ENCODE measurements around the gene TIMM22.

Gene TIMM22

DNA sequence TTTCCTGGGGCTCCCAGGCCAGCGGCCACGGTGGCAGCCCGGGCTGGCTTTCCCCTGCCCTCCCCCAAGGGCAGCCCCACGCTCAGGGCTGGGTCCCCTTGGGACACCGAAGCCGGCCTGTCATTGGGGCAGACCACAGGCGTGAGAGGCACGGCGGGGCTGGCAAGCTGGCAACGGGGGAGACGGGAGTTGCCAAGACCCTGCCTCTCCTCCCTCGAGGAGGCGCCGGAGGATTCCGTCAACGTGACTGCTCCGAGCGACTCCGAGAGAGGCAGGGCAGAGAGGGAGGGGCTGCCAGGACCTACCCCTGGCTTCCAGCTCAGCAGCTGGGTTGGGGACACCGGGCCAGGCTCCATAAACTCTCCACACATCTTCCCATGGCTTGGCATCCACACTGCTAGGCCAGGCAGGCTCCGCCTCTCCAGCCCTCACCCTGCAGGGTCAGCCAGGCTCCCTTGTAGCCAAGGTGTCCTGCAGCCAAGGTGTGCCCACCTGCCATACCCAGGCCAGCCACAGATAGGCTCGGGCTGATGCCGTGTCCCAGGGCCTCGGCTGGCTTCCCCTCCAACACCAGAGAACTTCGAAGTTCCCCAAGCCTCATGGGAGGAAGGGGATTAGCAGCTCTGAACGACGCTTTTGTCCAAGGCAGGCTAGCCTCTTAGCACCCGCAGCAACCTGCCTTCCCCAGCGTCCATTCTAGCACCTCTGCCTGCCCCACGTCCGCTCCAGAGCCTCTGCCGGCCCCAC, 25.5 kb downstream of the TIMM22 start:
- peak; percentile 55 for DNase-seq (ENCODE audit: low spot score)

DNA sequence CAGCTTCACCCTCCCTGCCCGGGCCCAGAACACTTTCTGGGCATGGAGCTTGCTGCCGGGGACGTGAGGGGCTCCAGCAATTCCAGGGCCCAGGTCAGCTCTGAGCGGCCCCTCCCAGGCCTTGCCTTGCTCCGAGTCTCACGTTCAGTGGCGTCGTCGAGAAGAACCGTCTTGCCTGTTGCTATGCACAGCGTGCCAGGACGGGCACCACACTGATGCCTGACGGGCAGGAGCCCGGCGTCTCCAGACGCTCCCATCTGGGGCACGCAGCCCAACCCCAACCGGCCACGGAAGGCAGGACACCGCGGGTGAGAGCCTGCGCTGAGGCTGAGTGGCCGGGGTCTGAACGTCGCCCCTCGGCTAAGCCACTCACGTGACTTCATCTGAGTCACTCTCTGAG, 27.1 kb downstream of the TIMM22 start:
- no peak for DNase-seq (ENCODE audit: low spot score)

DNA sequence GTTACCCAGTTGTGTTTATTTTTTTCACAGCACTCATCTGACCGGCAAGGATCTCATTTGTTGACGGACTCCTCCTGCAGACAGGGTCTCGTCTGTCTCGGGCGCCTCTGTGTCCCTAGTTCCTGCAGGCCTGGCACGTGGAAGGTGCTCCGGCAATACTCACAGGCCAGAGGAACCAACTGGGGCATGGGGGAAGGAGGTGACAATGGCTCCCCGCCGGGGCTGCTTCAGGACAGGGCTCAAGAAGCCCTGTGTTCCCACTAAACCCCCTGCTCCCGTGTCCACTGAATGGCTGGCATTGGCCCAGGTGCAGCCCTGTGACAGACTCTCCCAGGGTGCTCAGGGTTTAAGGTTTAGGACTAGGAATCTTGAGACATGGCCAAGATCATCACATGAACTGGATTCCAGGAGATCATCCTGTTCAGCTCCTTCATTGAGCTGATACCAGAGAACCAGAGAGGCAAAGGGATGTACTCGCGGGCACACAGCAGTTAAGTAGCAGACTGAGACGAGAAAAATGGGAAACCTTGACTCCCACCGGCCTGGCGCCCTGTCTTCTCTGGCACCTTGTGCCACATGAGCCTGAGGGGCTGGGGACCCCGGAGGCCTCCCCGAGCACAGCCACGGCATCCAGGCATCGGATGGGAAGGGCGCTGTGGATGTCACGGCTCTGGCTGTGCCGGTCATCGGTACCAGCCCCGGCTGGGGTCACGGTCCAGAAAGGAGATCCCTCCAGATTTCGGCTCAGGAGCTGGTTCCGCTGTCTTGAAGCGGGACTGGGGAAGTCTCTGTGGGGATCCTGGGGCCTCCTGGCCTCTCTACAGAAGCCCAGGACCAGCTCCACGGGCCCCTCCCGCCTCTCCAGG, 29.0 kb downstream of the TIMM22 start:
- DNase-seq (ENCODE audit: low spot score): no peak

DNA sequence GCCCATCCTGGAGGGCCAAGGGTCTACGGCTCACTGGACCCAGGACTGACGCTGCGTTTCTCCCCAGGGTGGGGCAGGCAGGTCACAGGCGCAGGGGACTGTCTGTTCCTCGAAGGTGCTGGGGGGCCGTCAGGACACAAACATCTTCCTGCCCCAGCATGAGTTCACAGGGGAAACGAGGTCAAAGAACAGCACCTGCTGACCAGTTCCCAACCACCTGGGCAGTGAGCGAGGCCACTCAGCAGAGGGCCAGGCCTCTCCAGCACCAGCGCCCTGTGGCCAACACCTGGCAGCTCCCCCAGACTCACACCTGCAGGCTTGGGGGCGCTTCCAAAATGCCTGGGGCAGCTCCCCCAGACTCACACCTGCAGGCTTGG, 29.7 kb downstream of the TIMM22 start:
- DNase-seq (ENCODE audit: low spot score): no peak

DNA sequence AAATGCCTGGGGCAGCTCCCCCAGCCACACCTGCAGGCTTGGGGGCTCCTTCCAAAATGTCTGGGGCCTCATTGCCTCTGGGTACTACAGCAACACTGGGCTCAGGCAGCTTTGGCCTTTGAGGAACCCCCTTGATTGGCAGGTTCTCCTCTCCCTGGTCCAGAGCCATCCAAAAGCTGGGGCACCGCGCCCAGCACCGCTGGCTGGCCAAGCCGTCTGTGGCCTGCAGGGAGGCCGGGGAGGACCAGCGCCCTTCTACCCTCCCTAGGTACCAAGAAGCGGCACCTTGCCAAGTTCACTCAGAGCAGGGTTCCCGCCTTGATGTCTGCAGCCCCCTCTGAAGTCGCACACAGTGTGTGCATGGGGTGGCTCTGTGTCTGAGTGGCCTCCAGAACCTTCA, 30.1 kb downstream of the TIMM22 start:
- DNase-seq (ENCODE audit: low spot score): no peak

DNA sequence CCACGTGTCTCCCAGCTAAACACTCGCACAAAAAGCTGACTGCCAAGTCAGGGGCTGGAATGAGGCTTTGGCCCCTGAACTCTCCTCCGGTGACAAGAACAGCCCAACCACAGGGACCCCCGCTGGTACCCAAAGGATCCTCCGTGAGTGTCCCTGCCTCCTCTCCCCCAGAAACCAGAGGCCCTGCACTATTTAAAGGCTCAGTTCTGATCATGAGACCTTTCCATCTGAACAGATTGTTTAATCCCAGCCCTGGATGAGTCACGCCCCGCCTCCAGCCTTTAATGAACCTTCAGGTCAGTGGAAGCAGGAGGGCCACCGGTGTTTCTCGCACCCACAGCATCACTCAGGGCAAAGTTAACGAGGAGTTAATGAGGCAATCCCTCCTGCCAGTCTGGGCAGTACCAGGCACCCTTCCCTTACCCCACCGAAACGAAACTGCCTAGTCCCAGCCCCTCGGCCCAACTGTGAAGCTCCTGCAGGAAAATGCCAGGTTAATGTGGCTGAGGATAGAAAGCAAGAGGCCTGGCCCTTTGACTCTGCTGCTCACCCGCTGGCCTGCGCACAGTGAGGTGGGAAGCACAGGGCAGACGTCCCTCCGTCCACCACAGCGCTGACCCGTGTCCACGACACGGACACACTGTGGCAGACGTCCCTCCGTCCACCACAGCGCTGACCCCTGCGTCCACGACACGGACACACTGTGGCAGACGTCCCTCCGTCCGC, 32.4 kb downstream of the TIMM22 start:
- no peak for DNase-seq (ENCODE audit: low spot score)

DNA sequence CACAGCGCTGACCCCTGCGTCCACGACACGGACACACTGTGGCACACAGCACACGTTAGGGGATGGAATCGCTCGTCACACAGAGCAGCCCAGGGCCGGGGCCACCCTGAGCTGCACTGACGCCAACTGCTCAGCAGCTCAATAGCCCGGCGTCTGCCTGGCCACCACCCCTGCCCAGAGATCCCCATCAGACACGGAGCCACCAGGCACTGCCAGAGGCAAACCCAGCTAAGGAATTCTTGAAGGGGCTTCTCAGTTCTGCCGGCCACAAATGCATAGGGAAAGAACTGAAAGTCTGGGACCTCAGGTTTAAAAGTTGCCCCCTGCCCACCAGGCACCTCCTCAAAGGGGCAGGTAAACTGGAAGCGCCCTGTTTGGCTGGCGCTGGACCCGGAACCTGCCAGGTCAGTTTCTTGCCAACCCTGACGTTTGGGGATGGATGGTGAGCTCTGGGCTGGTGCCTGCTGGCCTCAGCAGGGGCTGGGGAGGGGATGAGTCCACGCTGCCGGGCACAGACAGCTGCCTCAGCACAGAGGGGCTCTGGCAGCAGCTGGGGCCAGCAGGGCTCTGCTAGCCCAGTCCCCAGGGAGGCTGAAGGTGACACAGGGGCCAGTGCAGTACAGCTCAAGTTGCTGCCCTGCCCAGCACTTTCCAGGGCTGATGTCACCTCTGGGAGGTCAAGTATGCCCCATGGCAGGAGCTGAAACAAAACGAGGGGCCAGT, 33.2 kb downstream of the TIMM22 start:
- no peak for DNase-seq (ENCODE audit: low spot score)

DNA sequence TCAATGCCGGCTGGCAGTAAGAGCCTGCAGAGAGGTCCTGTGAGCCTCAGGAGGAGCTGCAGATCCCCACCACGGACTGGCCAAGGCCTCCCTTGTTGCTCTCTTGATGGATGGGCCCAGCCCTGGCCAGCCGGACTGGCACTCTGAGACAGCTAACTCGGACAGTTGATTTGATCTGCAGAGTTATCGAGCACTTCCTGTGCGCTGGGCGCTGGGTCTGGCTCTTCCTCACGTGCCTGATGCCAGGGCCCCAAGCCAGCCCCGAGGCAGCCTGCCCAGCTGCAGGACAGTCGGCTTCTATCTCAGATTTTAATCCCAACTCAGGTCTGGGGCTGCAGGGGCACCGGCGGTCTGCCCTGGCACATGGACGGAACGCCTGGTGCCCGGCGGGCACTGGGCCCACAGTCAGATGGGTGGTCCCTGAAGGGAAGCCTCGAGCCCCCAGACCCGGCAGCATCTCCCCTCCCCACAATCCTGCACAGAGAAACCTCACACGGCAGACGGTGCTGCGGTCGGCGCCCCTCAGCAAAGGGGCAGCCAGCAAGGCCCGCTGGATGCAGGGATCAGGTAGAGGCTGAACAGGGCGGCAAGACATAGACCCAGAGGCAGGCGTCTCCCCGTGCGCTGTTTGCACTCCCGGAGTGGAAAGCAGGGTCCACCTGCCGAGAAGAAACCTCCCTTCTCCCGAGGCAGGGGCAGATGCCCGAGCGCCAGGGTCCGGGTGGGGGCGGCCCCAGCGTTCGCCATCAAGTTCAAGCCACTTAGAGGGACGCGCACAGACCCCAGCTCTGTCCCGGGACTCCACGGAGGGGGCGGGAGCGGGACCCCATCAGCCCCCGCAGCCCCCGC, 34.0 kb downstream of the TIMM22 start:
- DNase-seq (ENCODE audit: low spot score): no peak

DNA sequence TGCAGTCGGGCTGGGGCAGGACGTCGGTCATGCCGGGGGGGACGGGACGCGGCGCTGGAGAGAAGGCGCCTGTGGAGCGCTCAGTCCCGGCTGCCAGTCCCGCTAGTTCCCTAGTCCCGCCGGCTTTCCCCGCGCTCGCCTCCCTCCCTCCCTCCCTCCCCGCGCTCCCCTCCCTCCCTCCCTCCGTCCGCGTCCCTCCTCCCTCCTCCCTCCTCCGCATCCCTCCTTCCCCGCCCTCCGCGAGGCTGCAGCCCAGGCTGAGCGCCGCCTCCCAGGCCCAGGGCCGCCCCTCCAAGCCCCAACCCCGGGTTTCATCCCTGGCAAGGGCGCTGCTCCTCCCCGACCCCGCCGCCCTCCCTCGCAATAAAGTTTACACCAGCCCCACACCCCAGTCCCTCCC, 34.8 kb downstream of the TIMM22 start:
- DNase-seq (ENCODE audit: low spot score): peak; percentile 72

DNA sequence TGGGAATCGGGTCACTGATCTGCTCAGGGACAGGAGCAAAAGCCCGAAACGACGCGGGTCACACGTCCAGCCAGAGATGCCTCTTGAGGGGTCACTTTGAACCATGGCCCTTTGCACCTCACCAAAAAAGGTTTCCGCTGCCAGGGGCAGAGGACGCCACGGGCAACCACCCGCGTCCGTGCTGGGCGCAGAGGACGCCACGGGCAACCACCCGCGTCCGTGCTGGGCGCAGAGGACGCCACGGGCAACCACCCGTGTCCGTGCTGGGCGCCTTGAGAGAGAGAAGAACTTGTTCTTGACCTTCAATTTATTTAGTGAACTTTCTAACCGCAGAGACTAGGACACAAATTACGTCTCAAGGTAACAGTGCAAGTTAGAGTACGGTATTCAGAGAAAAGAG, 35.5 kb downstream of the TIMM22 start:
- no peak for DNase-seq (ENCODE audit: low spot score)

DNA sequence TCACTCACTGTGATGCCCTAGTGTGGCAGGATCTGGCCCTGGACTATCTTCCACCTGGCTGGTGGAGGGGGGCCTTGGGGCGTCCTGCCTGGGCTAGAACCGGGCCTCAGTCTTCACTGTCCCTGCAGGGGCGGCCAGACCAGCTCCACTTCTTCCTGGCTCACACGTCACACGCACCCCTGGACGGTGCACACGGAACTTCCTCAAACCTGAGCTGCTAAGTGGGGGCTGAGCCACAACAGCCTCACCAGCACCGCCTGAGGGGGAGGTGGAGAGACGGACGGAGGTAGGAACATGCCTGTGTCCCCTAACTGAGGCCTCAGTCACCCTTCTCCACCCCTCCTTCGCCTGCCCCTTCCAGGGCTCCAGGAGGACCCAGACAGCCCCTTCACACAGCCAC, 36.6 kb downstream of the TIMM22 start:
- DNase-seq (ENCODE audit: low spot score): no peak

DNA sequence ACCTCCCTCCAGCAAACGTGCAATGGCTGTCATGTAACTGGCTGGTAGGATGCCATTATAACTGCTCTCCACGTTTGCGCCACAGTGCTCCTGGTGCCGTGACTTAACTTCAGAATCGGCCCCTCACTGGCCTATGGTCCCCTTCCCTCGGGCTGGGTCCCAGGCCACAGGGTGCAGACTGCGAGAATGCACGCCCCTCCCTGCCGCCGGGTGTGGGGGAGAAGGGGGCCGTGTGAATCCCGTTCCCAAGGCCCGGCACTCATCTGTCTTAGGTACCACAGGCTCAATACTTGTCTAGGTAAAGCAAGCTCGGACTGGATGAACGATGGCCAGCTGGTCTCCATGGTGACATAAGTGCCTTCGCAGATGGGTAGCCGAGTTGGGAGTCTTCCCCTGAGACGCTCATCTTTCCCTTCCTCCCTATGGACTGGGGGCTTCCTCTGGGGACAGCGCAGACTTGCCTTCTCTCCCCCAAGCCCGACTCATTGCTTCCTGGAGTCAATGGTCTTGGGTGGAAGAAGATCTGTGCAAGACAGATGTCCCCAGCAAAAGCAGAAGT, 37.8 kb downstream of the TIMM22 start:
- DNase-seq (ENCODE audit: low spot score): peak; percentile 53

DNA sequence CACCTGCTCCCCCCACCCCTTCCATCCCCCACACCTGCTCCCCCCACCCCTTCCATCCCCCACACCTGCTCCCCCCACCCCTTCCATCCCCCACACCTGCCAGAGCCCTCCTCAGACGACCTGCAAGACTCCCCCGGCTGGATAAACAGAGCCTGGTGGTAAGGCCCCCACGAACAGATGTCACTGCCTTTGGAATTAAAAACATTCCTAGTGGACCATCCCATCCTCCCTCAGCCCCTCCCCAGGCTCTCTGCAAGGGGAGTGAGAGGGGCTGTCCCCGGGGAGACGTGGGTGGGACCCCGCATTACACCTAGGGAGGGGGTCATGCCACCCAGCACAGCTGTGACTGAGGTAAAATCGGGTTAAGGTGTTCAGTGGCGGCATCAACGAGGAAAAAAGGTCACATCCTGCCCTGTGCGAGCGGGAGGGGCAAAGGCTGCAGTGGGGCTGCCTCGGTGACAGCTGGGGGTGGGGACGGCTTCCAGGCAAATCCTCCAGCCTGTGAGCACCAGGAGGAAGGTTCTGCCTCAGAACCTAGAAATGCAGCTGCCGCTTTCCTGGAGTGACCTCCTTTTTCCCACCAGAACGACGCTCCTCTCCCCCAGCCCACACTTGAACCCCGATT, 38.7 kb downstream of the TIMM22 start:
- DNase-seq (ENCODE audit: low spot score): peak; percentile 69

DNA sequence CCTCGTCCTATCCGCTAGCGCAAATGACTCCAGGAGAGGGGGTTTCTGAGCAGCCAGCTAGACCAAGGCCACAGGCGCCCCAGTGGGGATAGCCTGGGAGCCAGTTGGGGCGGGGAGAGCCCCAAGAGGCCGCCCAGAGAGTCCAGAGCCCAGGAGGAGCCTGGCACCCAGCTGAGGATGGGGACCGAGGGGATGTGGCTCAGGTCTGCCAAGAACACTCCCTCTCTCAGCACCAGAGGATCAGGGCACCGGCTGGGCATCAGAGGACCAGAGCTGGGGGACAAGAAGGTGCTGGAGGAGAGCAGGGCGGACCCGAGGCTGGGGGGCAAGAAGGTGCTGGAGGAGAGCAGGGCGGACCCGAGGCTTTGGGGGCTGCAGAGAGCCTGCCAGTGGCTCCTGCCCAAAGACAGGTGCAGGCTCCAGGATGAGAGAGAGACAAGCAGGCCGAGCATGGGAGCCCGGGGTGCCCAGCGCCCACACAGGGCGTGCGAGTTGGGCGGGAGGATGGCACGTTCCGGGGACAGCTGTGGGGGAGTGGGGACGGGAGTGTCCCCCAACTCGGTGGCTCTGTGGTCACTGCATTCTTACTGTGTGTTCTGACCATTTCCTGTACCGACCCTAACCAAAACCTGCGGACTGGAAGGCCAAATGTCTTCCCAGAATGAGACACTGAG, 39.4 kb downstream of the TIMM22 start:
- no peak for DNase-seq (ENCODE audit: low spot score)

DNA sequence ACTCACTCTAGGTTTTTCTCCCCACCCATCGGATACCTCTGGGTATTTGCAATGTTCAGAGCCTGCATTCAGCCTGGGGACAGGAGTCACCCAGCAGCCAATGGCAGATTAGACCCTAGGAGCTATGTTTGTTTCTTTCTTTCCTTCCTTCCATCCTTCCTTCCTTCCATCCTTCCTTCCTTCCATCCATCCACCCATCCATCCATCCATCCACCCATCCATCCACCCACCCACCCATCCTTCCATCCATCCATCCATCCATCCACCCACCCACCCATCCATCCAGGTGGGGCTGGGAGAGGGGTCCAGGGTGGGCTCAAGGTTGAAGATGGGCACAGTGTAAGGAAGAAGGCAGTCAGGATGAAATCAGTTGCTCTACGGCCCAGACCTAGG, 39.9 kb downstream of the TIMM22 start:
- DNase-seq (ENCODE audit: low spot score): no peak

DNA sequence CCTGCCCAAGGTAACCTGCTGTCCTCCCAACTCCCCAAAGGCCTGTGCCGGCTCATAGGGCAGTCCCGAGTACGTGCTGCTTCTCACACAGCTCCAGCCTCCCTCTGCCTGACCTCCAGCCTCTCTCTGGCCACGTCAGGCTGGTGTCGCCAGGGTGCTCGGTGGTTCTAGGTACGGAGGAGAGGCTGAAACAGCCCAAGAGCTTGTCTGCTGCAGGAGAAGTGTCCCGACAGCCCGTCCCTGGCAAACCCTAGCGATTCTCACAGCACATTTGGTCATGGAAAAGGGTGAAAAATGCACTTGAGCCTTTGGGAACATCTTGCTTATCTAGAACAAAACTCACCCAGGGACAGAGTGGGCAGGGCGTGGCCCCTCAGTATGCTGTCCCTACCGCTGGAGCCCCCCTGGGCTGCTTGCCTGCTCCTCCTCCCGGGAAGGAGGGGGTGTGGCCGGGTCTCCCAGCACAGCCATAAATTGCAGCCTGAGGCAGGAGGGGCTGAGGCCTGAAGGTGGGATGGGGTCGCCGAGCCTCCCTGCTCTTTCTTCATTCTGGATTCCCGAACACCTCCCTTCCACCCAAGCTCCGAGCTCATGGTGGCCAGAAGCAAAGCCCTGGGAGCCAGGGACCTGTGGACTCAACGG, 40.4 kb downstream of the TIMM22 start:
- no peak for DNase-seq (ENCODE audit: low spot score)

DNA sequence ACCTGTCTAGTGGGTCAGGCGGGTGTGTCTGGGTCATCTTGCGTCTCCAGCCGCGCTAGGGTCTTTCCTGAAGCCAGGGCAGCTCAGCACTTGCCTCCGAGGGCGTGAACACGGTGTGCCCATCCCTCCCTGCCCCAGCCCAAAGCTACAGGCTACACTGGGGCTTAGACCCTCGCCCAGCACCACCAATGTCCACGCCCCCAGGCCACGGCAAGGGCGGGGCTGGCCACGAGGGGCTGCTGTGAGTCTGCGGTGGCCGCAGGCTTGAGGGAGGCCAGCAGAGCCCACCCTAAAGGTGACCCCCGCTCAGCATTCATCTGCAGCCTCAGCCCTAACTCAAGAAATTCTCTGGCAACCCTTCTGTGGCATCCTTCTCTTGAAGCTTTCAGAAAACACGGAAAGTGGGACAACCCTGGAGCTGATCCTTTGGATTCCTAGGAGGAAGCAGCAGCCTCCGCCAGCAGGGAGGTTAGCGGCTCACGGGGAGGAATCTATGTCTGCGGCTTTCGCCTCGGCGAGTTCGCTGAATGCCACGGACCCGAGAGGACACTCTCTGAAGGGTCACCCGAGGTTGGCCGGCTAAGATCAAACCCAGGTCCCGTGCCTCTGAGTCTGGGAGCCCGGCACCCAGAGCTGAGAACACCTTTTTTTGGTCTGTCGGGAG, 41.7 kb downstream of the TIMM22 start:
- no peak for DNase-seq (ENCODE audit: low spot score)

DNA sequence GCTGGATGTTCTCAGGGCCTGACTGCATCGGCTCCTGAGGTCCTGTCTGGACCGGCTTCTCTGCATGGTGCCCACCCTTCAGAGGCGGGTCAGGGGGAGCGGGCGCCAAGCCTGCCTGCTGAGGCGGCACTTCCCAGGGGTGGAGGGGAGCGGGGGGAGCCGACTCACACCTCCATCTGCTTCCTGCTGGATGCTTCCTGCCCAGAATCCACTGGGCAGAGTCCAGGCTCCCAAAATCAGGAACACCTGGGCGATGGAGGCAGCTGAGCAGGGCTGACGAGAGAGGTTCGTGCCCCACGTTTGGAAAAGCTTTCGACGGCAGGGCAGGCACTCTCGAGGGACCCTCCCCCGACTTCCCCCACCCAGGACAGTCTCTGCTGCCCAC, 42.2 kb downstream of the TIMM22 start:
- DNase-seq (ENCODE audit: low spot score): no peak

Measured in D341Med (cell line).